Stimulated activated CD4-positive, alpha-beta T cell treated with anti-CD3 and anti-CD28 coated beads, Interleukin-15, amount 100 ng/mL, for 48 hours (primary cell): ENCODE data around the gene KRT83.
"Not testable (repeated sequence)": the region's sequence is repeated elsewhere in the genome, so short reads cannot be mapped to it uniquely, and the experiment has no call there.

Source experiments
- DNase-seq, 2 donors: peaks; one replicate each; pipeline ENCODE4 v3.0.0-alpha.2; 2020; ENCODE audit warnings: low read depth in 2 of 2

KRT83 gene

GRCh38 chr12:52310622-52311284, 10.4 kb downstream of the KRT83 start:
- no peak for DNase-seq

DNA sequence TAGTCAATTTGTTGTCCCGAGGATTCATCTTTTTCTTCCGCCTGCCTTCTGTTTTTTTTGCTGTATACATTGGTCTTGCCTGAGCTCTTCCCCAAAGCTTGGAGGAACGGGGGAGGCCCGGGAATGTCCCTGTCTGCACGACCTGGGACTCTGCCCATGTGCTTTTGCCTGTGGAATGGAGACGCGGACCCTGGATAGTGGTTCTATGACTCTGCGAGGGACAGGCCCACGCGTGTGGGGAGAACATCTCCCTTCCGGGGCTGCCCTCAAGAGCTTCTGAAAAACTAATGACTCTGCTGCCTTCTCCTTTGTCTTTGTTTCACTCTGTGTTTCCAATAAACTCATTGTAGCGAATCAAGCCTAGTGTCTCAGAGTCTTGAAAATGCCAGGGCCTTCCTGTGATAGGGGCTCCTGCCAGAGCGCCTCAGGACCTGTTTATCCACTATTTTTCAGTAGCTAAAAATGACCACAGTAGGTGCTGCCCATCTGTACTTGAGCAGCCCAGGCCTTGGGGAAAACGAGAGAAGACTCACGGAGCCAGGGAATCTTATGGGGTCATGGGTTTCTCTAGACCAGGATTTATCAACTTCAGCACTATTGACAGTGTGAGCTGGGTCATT, 12.3 kb downstream of the KRT83 start:
- no peak for DNase-seq

- peak in 1 of 2 donors; percentile 19 for DNase-seq
These were observed 13.1 kb downstream of the KRT83 start for GRCh38 chr12:52307836-52308805.

DNA sequence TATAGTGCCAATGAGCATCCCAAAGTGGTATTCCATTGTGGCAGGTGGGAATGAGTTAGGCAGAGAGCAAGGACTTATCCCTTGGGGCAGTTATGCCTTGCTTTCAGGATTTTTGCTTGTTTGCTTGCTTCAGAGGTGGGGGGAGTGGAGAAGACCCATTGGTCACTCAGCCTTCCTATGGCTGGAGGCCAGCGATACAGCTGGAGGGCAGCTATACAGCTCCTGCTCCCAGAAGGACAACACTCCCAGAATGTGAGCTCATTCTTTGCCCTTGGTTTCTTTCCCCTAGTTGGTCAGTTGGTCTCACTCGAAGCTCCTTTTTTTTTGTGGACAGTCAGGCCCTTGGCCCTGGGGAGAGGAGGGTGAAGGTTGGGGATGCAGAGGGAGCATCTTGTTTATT, 14.5 kb downstream of the KRT83 start:
- DNase-seq = no peak

DNA sequence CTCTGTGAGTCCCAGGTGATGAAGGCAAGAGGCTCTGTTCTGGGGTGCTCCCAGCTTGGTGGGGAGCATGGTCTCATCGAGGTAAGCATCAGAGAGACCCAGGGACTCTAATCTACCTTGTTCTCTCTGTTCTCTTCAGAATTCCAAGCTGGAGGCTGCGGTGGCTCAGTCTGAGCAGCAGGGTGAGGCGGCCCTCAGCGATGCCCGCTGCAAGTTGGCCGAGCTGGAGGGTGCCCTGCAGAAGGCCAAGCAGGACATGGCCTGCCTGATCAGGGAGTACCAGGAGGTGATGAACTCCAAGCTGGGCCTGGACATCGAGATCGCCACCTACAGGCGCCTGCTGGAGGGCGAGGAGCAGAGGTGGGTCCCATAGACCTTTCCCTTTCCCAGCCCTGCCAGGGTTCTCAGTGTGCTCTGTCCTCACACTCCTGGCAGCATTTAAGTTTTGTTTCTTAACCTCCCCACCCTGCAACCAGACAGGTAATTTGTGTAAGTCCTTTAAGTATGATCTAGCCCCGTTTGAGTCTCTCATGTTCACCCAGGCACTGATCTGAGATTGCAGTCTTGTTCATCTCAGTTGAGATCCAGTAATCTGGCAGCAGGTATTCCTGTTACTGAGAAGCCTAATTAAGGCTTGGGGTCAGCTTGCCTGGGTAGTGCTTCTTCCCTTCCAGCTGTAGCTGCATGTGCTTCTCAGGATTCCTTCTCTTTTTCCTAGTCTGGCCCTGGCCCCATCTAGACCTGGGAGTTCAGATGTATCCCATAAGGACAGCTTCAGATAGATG, 15.1 kb downstream of the KRT83 start:
- no peak for DNase-seq

GRCh38 chr12:52304941-52305411, 16.2 kb downstream of the KRT83 start:
- DNase-seq = not testable (repeated sequence)

- not testable (repeated sequence) for DNase-seq
These were observed 18.8 kb downstream of the KRT83 start for GRCh38 chr12:52302242-52302914.

DNA sequence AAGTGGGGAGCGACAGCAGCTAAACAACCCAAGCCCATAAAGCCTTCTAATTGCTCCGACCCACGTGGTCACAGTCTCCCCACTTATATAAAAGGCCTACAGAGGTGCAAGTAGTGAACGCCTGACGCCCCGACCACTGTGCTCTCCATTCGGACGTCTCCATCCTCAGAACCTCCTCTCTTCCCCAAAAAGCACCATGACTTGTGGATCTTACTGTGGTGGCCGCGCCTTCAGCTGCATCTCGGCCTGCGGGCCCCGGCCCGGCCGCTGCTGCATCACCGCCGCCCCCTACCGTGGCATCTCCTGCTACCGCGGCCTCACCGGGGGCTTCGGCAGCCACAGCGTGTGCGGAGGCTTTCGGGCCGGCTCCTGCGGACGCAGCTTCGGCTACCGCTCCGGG, 19.5 kb downstream of the KRT83 start:
- not testable (repeated sequence) for DNase-seq

- DNase-seq = no peak
These were observed 20.2 kb downstream of the KRT83 start for GRCh38 chr12:52300796-52301691.

GRCh38 chr12:52298677-52299190, 22.5 kb downstream of the KRT83 start:
- no peak for DNase-seq

- no peak for DNase-seq
These were observed 24.5 kb downstream of the KRT83 start for GRCh38 chr12:52296572-52297215.

DNA sequence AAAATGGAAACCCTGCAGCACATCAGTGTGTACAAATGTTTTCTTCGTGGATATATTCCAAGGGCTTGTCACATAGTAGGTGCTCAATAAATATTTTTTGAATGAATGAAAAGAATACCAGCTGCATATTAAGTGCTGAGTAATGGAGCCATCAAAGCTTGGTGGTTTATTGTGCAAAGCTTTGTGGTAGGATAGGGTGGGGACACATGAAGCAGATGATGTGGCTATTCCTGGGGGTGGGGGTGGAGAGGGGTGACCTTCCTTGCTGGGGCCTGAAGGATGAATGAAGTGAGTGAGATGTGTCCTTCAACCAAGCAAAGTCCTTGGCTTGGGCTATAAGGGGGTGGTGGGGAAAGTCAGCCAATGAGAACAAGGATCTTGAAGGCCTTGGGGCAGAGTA, 25.5 kb downstream of the KRT83 start:
- no peak for DNase-seq

DNA sequence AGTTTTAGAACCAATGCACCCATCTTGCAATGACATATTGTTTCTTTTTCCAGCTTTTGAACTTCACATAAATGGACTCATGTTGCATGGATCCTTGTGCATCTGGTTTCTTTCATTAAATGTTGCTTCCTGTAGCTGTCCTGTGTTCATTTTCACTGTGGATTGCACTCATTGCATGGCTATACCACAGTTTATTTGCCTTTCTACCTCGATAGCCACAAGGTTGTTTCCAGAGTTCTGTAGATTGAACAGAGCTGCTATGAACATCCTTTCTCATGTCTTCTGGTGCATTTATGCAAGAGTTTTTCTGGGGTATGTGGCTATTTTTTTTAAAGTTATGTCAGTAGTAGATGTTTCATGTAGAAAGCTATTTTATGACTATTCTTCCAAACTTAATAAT, 26.4 kb downstream of the KRT83 start:
- no peak for DNase-seq

DNA sequence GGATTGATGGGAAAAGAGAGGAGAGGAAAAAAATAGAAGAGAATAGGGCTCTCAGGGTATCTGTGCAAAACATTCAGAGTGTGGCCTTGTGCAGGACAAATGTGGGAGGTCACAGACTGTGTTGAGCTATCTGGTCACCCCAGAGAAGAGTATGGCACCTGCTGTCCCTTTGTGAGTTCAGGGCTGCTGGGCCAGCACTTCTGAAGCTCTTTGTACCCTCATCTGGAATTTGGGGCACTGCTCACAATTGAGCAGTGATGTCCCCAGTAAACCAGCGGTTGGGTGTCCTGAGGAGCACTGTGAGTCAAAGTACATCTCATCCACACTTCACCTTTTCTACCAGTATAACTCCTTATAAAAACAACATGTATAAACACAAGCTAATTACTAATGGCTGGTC, 27.3 kb downstream of the KRT83 start:
- no peak for DNase-seq

GRCh38 chr12:52291267-52291935, 29.8 kb downstream of the KRT83 start, which contains the start of gene KRT81:
TSS of gene KRT81 (minus strand) at chr12:52291534. CDS start at chr12:52291465, 69 bp downstream.
- no peak for DNase-seq

GRCh38 chr12:52290483-52291134, 30.6 kb downstream of the KRT83 start:
- not testable (repeated sequence) for DNase-seq

DNA sequence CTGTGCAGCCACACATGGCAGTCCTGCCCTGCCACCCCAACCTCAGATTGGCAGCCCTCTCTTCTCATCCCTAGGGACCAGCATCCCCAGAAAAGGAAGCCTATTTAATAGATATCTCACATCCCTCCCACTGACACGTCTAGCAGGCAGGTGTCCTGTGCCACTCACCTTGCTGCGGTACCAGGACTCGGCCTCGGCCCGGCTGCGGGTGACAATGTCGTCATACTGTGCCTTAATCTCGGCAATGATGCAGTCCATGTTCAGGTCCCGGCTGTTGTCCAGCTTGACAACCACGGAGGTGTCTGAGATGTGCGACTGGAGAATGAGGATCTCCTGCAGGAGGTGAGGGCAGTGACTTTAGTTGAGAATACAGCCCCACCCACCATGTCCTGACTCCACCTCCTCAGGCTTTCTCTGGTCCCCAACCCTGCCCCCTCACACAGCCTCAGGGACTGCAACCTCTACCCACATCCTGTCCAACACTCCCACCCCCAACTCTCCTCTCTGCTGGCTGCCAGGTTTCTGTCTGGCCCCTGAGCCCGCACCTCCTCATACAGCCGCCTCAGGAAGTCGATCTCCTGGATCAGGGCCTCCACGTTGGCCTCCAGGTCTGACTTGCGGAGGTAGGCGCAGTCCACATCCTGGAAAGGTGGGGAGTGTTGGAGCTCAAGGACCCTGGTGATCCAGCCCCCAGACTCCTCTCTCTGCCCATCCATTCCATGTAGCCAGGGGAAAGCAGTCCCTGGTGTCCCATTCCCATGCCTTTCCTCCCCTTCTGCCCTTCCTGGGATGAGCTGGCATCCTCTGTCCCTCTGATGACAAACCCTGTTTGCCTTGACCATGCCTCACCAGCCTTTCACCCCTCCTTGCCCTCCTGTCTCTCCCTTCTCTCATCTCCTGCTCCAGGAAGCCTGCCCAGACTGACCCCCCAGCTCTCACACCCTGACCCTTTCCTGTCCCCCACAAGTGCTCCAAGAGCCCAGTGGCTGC, 33.1 kb downstream of the KRT83 start:
- not testable (repeated sequence) for DNase-seq
